ENCODE measurements around the gene INSR. TPM values are rescaled to one million over a fixed set of nuclear protein-coding genes. Genes with fewer than 3 reads are reported as not detected.
A peak's percentile ranks its signal among the peaks of the same experiment; 100 is the strongest.
"Not testable (repeated sequence)": the region's sequence is repeated elsewhere in the genome, so short reads cannot be mapped to it uniquely, and the experiment has no call there.

The INSR gene
- polyA plus RNA-seq, 10 donors = 10.4 to 19.0 (median 14.3) TPM

DNA sequence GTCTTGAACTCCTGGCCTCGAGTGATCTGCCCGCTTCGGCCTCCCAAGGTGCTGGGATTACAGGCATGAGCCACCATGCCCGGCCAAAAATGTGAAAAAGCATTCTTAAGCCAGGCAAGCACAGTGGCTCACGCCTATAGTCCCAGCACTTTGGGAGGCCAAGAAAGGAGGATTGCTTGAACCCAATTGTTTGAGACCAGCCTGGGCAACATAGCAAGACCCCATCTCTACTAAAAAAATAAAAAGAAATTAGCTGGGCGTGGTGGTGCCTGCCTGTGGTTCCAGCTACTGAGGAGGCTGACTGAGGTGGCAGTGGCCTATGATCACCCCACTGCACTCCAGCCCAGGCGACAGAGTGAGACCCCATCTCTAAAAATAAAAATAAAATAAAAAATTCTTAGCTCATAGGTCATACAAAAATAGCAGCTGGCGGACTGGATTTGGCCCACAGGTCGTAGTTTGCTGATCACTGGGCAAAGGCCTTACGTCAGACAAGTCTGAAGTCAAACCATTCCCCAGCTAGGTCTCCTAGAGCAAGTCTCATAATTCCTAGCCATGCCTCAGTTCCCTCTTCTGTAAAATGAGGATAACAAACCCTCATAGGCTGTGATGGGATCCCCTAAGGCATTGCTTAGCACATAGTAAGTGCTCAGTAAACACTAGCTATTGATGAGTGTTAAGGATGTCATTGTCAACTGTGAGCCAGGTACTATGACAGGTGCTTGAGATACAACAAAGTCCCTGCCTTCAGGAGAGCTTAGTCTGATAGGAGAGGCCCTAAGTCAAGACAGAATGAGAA is 36.0 kb downstream of the INSR start:
- DNase-seq = no peak

DNA sequence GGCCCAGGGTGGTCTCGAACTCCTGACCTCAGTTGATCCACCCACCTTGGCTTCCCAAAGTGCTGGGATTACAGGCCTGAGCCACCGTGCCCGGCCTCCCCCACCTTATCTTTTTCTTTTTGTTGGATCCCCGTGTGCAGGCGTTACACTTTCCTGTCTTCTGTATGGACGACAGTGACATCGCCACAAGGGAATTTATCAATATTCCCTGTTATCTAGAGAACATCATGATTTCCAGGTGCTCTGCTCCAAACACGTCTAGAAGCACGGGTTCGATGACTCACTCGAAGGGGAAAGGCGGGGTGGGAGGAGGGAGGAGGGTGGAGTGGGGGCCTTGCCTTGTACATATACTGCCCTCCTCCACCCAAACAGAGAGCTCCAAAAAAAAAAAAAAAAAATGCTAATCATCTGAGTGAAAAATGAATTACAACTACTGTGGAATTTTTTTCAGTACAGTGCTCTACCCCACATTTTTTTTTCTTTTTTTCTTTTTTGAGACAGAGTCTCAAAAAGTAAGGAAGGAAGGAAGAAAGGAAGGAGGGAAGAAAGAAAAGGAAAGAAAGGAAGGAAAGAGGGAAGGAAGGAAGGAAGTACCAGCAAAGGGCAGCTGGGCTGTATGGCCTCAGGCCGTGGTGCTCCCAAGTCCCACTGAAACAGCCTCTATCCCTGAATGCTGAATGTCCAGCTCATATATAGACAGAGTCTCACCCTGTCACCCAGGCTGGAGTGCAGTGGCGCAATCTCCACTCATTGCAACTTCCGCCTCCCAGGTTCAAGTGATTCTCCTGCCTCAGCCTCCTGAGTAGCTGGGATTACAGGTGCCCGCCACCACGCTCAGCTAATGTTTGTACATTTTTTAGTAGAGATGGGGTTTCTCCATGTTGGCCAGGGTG is 36.8 kb downstream of the INSR start:
- DNase-seq = peak in 1 of 3 donors; percentile 6

DNA sequence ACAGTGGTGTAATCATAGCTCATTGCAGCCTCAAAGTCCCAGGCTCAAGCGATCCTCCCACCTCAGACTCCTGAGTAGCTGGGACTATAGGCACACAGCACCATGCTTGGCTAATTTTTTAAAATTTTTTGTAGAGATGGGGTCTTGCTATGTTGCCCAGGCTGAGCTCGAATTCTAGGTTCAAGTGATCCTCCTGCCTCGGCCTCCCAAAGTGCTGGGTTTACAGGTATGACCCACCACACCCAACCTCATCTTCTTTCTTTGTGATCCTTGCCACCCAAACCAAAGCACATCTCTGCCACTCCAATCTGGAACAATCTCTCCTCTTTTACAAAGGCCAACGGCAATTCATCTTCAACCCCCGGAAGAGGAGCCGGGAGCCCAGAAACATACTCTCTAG is 38.6 kb downstream of the INSR start:
- DNase-seq = no peak

DNA sequence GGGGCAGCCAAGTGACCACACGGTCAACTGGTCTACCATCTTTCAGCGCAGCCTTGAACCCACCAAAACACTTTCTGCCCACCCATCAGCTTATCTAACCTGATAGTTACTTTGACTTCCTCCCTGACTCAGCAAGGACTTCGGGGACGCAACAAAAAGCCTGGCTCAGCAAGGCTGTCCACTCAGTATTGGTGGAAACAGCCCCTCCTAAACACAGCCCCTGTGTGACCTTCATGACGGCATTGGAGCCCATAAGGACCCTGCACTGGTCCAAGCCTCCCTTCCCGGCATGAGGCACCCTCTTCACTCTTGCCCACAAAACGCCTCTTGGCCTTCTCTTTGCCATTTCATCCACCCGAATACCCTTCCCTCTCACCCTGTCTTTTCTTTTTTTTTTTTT is 39.1 kb downstream of the INSR start:
- no peak for DNase-seq

DNA sequence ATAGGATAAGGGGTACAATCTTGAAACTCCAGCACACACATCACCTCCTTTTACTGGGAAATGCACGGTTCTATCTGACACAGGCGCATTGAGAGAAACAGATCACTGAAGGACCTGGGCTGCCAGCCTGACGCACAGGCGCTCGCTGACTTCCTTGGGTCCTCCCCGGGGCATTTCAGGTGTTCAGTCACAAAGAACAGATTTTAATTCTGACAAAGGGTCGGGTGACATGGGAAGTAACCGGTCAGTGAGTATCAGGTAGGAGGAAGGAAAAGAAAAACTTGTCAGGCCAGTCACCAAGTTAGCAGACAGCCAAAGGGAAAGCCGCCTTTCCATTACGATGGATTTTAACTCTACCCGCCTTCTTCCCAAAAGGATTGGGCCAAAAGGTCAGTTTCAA is 39.6 kb downstream of the INSR start:
- no peak for DNase-seq

DNA sequence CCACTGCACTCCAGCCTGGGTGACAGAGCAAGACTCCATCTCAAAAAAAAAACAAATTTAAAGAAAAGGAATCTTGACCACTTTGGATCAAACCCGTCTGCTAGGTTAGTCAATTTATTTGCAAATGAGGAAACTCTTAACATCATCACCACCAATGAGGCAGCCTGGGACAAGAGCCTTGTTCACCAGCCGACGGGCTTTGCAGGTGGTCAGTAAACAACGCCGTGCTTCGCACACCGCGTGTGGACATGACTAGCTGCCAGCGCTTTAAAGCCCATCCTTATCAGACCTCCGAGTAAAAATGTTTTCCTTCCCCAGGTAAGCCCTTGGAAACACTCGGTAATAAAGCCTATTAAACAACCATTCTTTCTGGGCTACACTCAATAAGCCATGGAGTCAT is 41.9 kb downstream of the INSR start:
- DNase-seq = no peak

DNA sequence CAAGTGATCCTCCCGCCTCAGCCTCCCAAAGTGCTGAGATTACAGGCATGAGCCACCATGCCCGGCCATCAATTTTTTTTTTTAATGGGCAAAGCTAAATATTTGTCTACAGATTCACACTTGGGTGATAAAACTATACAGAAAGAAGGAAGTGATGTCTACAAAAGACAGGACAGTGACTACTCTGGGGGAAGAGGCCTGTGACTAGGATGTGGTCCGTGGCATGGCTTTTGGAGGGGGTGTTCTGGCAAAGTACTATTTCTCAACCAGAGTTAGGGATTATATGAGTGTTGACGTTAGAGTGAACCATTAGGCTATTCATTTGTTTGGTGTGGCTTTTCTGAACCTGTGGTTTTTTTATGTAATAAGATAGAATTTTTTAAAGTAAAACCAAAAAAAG is 42.7 kb downstream of the INSR start:
- no peak for DNase-seq

DNA sequence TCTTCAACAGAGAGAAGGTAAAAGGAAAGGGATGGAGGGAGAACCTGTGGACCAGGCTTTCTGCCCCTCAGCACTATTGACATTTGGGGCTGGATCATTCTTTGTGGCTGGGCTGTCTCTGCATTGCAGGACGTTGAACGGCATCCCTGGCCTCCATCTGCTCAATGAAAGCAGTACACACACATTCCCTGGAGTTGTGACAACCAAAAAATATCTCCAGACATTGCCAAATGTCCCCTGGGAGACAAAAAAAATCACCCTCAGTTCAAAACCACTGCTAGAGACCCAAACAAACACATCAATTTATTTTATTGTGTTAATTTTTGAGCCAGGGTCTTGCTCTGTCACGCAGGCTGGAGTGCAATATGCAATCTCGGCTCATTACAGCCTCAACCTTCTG is 43.3 kb downstream of the INSR start:
- no peak for DNase-seq

DNA sequence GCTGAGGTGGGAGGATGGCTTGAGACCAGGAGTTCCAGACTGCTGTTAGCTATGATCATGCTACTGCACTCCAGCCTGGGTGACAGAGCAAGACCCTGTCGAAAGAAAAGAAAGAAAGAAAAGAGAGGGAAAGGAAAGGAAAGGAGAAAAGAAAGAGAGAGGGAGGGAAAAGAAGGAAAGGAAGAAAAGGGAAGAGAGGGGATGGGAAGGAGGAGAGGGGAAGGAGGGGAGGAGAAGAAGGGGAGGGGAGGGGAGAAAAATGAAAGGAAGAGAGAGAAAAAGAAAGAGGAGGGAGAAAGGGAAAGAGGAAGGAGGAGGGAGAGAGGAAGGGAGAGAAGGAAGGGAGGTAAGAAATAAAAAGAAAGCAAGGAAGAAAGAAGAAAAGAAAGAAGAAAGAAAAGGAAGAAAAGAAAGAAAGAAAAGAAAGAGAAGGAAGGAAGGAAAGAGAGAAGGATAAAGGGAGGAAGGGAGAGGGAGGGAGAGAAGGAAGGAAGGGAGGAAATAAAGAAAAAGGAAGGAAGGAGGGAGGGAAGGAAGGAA is 44.1 kb downstream of the INSR start:
- no peak for DNase-seq

DNA sequence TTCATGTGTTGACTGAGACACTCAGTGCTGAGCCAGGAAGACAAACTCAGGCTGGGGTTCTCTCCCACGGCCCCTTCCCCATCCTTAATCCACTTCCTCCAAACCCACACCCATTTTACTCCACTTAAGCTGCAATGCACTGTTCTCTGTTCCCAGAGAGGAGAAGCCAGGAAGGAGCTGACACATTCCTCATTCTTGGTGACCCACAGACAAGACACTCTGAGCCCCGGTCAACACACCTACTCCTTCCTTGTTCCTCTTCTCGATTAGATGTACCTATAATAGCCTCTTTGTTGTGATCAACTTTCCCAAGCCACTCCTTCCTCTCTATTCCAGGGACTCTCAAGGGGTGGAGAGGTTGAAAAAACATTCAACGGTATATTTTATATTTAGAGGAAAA is 47.1 kb downstream of the INSR start:
- DNase-seq = no peak

DNA sequence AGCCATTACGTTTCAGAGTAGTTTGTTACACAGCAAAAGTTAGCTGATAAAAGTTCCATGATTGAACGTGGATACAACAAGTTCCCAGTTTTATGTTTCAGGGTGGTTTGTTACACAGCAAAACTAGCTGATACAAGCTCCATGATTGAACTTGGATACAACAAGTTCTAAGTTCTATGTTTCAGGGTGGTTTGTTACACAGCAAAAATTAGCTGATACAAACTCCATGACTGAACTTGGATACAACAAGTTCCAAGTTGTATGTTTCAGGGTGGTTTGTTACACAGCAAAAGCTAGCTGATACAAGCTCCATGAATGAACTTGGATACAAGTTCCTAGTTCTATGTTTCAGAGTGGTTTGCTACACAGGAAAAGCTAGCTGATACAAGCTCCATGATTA is 47.6 kb downstream of the INSR start:
- DNase-seq = no peak

DNA sequence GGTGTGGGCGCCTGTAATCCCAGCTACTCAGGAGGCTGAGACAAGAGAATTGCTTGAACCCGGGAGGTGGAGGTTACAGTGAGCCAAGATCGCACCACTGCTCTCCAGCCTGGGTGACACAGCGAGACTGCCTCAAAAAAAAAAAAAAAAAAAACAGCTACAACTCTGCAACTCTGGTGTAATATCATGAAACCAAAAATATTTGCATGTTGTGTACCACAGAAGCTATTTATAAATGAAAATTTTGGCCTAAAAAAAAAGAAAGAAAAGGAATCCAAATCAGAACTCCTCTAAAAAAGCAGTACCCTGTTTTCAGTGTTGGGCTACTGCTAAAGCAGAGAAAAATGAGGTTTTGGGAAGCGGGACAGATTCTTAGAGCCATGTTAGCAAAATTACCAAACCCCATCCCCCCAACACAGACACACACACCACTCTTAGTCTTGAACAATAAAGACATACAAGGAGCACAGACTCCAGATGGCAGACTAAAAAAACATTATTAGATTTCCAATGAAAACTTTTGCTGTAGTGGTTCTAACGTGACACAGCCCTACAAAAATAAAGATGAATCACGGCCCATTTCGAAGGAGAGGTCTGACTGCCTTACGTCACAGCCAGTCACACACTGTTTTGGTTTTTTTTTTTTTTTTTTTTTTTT is 51.5 kb downstream of the INSR start:
- DNase-seq = peak in 1 of 3 donors; percentile 33

DNA sequence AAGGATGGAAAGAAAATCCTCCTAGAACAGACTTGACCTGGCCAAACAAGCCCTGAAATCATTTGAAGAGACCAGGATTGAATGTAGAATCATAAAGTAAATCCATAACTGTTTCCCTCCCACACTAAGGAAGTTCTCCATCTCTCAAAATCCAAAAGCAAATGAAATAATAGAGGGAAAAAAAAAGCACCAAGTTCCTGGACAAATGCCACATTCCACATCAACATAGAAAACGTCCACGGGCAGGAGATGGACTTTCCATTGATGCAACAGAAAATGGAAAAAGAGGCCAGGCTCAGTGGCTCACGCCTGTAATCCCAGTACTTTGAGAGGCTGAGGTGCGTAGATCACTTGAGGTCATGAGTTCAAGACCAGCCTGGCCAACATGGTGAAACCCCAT is 56.2 kb downstream of the INSR start:
- DNase-seq = peak in 2 of 3 donors; percentile 30 to 59

DNA sequence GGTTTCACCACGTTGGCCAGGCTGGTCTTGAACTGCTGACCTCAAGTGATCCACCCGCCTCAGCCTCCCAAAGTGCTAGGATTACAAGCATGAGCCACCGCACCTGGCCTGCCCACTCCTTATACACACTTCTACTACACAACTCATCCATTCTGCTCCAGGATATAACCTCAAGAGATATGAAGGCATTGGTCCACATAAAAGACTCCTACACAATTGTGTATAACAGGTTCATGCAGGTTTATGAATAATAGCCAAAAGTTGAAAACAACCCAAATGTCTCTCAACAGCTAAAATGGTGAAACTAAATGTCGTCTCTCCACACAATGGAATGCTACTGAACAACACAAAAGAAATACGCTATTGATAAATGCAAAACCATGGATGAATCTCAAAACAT is 58.1 kb downstream of the INSR start:
- DNase-seq = no peak

DNA sequence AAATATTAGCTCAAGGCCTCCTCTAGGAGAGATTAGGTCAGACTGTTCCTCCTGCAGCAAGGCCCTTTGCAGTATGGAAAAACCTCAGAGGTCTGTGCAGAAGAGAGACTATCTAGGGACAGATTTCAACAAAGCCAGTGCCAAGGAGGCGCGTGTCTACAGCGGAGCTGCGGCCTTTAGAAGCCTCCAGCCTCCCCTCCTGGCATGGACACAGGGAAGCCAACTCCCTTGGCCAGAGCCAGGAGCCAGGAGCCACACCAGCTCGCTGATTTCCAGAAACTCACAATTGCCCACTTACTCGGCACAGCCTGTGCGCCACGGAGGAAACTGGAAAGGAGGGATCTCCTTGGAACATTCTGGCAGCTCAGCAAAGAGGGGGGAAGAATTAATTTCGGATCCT is 63.4 kb downstream of the INSR start:
- peak in 2 of 3 donors; percentile 42 to 67 for DNase-seq

DNA sequence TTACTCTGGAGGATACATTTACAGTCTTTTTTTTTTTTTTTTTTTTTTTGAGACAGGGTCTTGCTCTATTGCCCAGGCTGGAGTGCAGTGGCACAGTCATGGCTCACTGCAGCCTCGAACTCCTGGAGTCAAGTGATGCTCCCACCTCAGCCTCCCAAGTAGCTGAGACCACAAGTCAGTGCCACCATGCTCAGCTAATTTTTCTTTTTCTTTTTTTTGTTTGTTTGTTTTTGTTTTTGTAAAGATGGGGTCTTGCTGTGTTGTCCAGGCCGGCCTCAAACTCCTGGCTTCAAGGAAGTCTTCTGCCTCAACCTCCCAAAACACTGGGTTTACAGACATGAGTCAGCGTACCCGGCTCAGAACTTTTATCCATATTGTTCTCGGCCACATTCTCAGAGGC is 64.5 kb downstream of the INSR start:
- DNase-seq = no peak

DNA sequence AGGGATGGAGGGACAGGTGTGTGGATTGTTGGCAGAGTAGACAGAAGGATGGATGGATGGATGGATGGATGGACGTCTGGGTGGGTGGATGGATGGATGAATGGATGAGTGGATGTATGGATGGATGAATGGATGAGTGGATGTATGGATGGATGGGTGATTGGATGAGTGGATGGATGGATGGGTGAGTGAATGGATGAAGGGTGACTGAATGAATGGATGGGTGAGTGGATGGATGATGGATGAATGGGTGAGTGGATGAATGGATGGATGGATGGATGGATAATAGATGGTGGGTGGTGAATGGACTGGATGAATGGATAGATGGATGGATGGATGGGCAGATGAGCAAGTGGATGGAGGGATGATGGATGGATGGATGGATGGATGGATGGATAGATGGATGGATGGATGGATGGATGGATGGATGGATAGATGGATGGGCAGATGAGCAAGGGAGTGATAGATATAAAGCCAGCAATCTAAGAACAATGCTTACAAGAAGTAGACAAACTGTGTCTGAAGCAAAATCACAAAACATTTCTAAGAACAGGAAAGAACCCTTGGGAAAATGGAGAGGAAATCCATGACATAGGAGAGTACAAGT is 65.2 kb downstream of the INSR start:
- no peak for DNase-seq

DNA sequence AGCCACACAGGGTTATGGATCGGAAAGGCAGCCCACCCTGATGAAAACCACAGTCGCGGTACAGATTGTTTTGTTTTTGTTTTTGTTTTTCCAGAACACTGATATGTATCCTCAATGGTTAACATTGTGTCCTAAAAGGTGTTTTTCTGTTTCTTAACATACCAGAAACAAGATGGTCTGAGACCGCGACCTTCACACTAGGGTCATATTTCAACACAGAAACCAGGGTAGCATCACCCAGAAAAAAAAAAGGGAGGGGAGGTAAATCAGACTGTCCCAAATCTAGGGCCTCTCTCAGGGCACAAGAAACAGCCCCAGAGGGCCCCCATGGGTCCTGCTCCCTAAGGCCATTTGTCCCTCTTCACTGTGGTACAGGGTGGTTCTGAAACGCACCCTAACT is 66.5 kb downstream of the INSR start:
- DNase-seq = no peak

DNA sequence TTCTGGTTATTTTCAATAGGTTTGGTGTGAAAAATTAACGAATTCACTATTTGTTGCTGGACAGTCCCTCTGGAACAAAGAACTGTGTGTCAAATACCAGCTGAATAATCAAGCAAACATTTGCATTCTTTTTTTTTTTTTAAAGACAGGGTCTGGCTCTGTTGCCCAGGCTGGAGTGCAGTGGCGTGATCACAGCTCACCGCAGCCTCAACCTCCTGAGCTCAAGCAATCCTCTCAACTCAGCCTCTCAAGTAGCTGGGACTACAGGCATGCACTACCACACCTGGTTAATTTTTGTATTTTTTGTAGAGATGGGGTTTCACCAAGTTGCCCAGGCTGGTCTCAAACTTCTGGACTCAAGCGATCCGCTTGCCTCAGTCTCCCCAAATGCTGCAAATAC is 67.1 kb downstream of the INSR start:
- DNase-seq = not testable (repeated sequence)

DNA sequence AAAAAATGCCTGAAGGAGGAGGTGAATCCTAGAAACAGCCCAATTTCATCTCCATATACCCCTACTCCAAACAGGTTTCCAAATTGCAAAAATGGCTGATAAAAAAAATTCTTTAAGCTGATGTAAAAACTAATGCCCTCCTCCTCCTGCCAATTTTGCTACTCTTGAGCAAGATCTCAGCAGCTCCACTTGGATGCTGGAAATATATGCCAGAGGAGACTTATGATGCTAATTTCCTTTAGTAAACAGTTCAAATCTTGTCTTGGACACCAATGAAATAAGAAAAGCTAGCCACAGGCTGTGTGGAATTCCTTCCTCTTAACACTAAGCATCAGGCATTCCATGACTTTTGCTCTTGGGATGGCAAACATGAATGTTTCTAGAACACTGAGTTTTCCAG is 67.5 kb downstream of the INSR start:
- DNase-seq = no peak

DNA sequence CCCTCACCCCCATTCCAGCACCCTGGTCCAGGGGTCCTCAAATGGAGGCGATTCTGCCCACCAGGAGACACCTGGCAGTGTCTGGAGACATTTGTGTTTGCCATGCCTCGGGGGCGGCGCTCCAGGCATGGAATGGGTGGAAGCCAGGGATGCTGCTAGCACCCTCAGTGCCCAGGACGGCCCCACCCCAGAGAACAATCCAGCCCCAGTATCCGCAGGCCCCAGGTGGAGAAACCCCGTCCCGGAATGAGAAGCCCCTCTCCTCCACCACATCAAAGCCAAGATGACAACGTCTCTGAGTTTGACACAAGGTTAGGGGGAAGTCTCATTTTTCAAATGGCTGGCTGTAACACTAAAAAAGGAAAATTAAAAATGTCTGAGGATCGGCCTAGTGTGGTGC is 68.5 kb downstream of the INSR start:
- DNase-seq = no peak

DNA sequence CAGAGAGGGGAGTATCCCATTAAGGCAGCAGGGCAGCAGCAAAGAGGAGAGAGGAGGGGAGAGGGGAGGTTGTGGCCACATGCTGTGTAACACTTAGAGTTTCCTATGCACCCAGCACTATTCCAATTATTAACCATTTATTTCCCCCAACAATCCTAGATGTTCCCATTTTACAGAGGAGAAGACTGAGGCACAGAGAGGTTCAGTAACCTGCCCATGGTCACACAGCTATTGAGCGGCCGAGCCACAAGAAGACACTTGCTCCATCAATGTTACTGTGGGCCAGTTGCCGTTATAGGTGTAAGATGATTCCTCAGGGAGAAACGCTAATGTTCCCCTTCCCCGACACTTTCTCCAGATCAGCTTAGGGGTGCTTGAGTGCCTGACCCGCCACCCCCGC is 69.2 kb downstream of the INSR start:
- no peak for DNase-seq

All from muscle of back (tissue), 11 donors.